Right lobe of liver (tissue), 6 donors: ENCODE results near the gene RPUSD2. TPM values are rescaled to one million over a fixed set of nuclear protein-coding genes. Genes with fewer than 3 reads are reported as not detected.

ENCODE experiments used
- ATAC-seq, 4 donors: fragments of 200-7000 bp; cut with Tn5 transposase; one replicate each; pipeline ENCODE4 v1.9.1; 2020; ENCODE audit warnings: mild to moderate bottlenecking in 4 of 4, moderate library complexity in 4 of 4
- DNase-seq, 3 donors: peaks; one replicate each; pipeline ENCODE4 v3.0.0-alpha.2; 2020
- H3K27ac ChIP-seq, 3 donors: fragments of 200-600 bp; one replicate each; pipeline ENCODE4 v1.8.0; 2022
- H3K27me3 ChIP-seq, 2 donors: fragments of 200-600 bp; one replicate each; pipeline ENCODE4 v1.8.0; 2022
- H3K36me3 ChIP-seq, 4 donors: fragments of 200-600 bp; sonication (generic) in 1 of 4; one replicate each; pipeline versions ENCODE4 v1.5.1 to v1.8.0; 2017 to 2022; ENCODE audit warnings: control low read depth in 1 of 4
- H3K4me1 ChIP-seq, 4 donors: fragments of 200-600 bp; sonication (generic) in 1 of 4; one replicate each; pipeline versions ENCODE4 v1.5.1 to v1.8.0; 2017 to 2022; ENCODE audit warnings: control low read depth in 1 of 4
- H3K4me3 ChIP-seq, 3 donors: fragments of 200-600 bp; one replicate each; pipeline ENCODE4 v1.8.0; 2022
- H3K9me3 ChIP-seq, 4 donors: fragments of 200-600 bp; sonication (generic) in 1 of 4; one replicate each; pipeline versions ENCODE4 v1.5.1 to v1.8.0; 2017 to 2022; ENCODE audit warnings: control low read depth in 1 of 4
- CTCF ChIP-seq, 4 donors: fragments of 200-600 bp in 3 of 4; fragments of 450-650 bp in 1 of 4; IDR thresholded peaks; one replicate each; pipeline versions ENCODE4 v1.5.1 to v1.8.0; 2016 to 2022; ENCODE audit warnings: antibody characterized with exemption in 4 of 4, mild to moderate bottlenecking in 2 of 4
- POLR2A ChIP-seq: fragments of 450-650 bp; IDR thresholded peaks from one replicate; pipeline ENCODE4 v1.6.1; 2017; ENCODE audit warnings: antibody characterized with exemption, mild to moderate bottlenecking
- WGBS: methylation state at CpG from one replicate; pipeline ENCODE4 v1.1.6; 2018; ENCODE audit warnings: low coverage, low lambda C conversion rate; ENCODE audit not compliant: insufficient coverage; ENCODE audit errors: missing lambda C conversion rate; 5-methylcytosine and 5-hydroxymethylcytosine counted together
- intact Hi-C, 2 donors: fragments of 100-400 bp; cut with DNase I; formaldehyde crosslinking; loops; one replicate each; pipeline versions ENCODE4 v1.11.2 to v1.14.1; 2022
- long read RNA-seq: library from polyadenylated mRNA; unstranded; transcript quantifications from one replicate; pipeline ENCODE4 v2.0.0, GENCODE V29; 2019
- total RNA-seq, 6 experiments: library from RNA; depleted of rRNA in 2 of 6; stranded (reverse); fragments of >200 nt in 2 of 6; fragmentation: NEBNext Ultra II Directional in 3 of 6; extraction: Animal tissue kit (Norgen Biotek cat#: 25700) in 3 of 6; gene quantifications; one replicate each; pipeline versions ENCODE4 v1.1.0 to v1.2.4, GENCODE V29; 2016 to 2023
- donor health status: DM: no; HTN: yes; CAD: no.
- donor health status: DM: no; HTN: no; CAD: no.
- donor health status: DM: no; HTN: no; CAD: no.
- donor health status: DM: no; HTN: yes; CAD: no.
- donor health status: DM: no; HTN: yes; CAD: no.

RPUSD2 gene
- total RNA-seq: 1 to 10 TPM; 4.7 to 7.4 (median 6.1) TPM
- long read RNA-seq, partial matches to known transcripts: 0 of 2 reads
- long read RNA-seq, other reads (novel, unspliced or antisense): 0 of 2 reads

GRCh38 chr15:40569129-40569953, at the start of gene RPUSD2:
Gene RPUSD2, plus strand, starts transcription at chr15:40569299. Its CDS starts 39 bp downstream, at chr15:40569338.
- Histone ChIP-seq H3K36me3 (peaks cover 0 to 18% (median 5%) of the 10 kb centered on the region in 4 donors), H3K9me3 (no peaks in the 10 kb centered on the region), H3K27me3 (no peaks in the 10 kb centered on the region), H3K27ac (peak within 1 kb of the TSS; percentile 42 to 72 (median 60)), H3K4me3 (peak within 1 kb of the TSS; percentile 95 to 99 (median 98)), H3K4me1 (peaks cover 0 to 9% (median 3%) of the 10 kb centered on the region in 4 donors)
- intact Hi-C loops: no loop called here
- WGBS: 0% methylated on average over 23 of the region's 62 CpGs
- peak; percentile 93 to 95 (median 95) for DNase-seq
- no peak for TF ChIP-seq CTCF (IDR thresholded peaks at IDR 0.05)
- peak; percentile 77 for TF ChIP-seq POLR2A
- peak; percentile 76 to 82 (median 78) for ATAC-seq

- no peak for TF ChIP-seq POLR2A
- no peak for TF ChIP-seq CTCF (IDR thresholded peaks at IDR 0.05)
- Histone ChIP-seq H3K4me1 (no peaks in the 10 kb centered on the region), H3K27ac (no peak overlapping the region), H3K4me3 (no peak overlapping the region), H3K27me3 (no peaks in the 10 kb centered on the region), H3K9me3 (no peaks in the 10 kb centered on the region), H3K36me3 (no peaks in the 10 kb centered on the region)
- DNase-seq: no peak
- intact Hi-C loops: no loop called here
- ATAC-seq: no peak
Measured at GRCh38 chr15:40523611-40524010, 45.5 kb upstream of the RPUSD2 start.

GRCh38 chr15:40525855-40526254, 43.2 kb upstream of the RPUSD2 start:
- intact Hi-C loops: no loop called here
- no peaks in the 10 kb centered on the region for H3K27me3 ChIP-seq
- no peaks in the 10 kb centered on the region for H3K36me3 ChIP-seq
- H3K27ac ChIP-seq: no peak overlapping the region
- no peak overlapping the region for H3K4me3 ChIP-seq
- DNase-seq (no peak), ATAC-seq (no peak)
- no peak for TF ChIP-seq CTCF (IDR thresholded peaks at IDR 0.05)
- no peak for TF ChIP-seq POLR2A
- H3K9me3 ChIP-seq: no peaks in the 10 kb centered on the region
- H3K4me1 ChIP-seq: no peaks in the 10 kb centered on the region
- WGBS: 100% methylated on average over 1 of the region's 3 CpGs

- no peaks in the 10 kb centered on the region for H3K4me1 ChIP-seq
- no peaks in the 10 kb centered on the region for H3K36me3 ChIP-seq
- DNase-seq: no peak
- H3K27me3 ChIP-seq: no peaks in the 10 kb centered on the region
- WGBS: 100% methylated on average over 1 of the region's 6 CpGs
- ATAC-seq: no peak
- TF ChIP-seq POLR2A: no peak
- TF ChIP-seq CTCF (IDR thresholded peaks at IDR 0.05): no peak
- intact Hi-C loops: no loop called here
- H3K4me3 ChIP-seq: no peak overlapping the region
- no peak overlapping the region for H3K27ac ChIP-seq
- H3K9me3 ChIP-seq: no peaks in the 10 kb centered on the region
Measured at GRCh38 chr15:40528801-40529200, 40.3 kb upstream of the RPUSD2 start.
